GM13977 (cell line): ENCODE data around the gene LILRB5.
"Not testable (repeated sequence)": the region's sequence is repeated elsewhere in the genome, so short reads cannot be mapped to it uniquely, and the experiment has no call there.

Experiments
- DNase-seq: peaks from one replicate; pipeline ENCODE4 v3.0.0; 2012; ENCODE audit warnings: low spot score
- CTCF ChIP-seq: IDR thresholded peaks from 2 replicates; pipeline ENCODE4 v1.5.1; 2012; ENCODE audit warnings: mild to moderate bottlenecking, control low read depth; ENCODE audit not compliant: insufficient read depth; ENCODE audit errors: extremely low read depth, missing control alignments
- in situ Hi-C: fragments of 300-500 bp; cut with MboI; formaldehyde crosslinking; loops from one replicate; pipeline ENCODE4 v1.12.0; 2022; ENCODE audit warnings: low sequenced_read_pairs, low pct_unique_long_range_greater_than_20kb, mixed read lengths, inconsistent platforms; ENCODE audit not compliant: unreplicated experiment

LILRB5 gene

GRCh38 chr19:54218960-54219661, 38.0 kb downstream of the LILRB5 start:
- no peak for TF ChIP-seq CTCF
- in situ Hi-C loops: no loop called here
- no peak for DNase-seq

- TF ChIP-seq CTCF: no peak
- DNase-seq: no peak
- in situ Hi-C loops: no loop called here
These were observed 38.8 kb downstream of the LILRB5 start for GRCh38 chr19:54218259-54218658.

GRCh38 chr19:54217517-54218247, 39.4 kb downstream of the LILRB5 start:
- in situ Hi-C loops, DNase-seq: not testable (repeated sequence)

- no peak for TF ChIP-seq CTCF
- no peak for DNase-seq
- in situ Hi-C loops: no loop called here
These were observed 40.2 kb downstream of the LILRB5 start for GRCh38 chr19:54216869-54217268.

GRCh38 chr19:54214734-54215133, 42.3 kb downstream of the LILRB5 start:
- in situ Hi-C loops, DNase-seq: not testable (repeated sequence)

- in situ Hi-C loops, DNase-seq: not testable (repeated sequence)
These were observed 42.9 kb downstream of the LILRB5 start for GRCh38 chr19:54214217-54214616.

GRCh38 chr19:54211235-54211634, 45.8 kb downstream of the LILRB5 start:
- in situ Hi-C loops: no loop called here

More at GRCh38 chr19:54211235-54211634, 45.8 kb downstream of the LILRB5 start:
- TF ChIP-seq CTCF: no peak
- no peak for DNase-seq
